HG03457 (cell line): ENCODE results near the gene CIRBP.

ENCODE experiments used
- ATAC-seq: cut with Tn5 transposase; IDR thresholded peaks from one replicate; pipeline ENCODE4 v1.9.1; 2021; ENCODE audit warnings: moderate number of reproducible peaks; ENCODE audit not compliant: unreplicated experiment

CIRBP gene

GRCh38 chr19:1254530-1255185 lies 14.5 kb upstream of the CIRBP start:
- ATAC-seq = no peak

DNA sequence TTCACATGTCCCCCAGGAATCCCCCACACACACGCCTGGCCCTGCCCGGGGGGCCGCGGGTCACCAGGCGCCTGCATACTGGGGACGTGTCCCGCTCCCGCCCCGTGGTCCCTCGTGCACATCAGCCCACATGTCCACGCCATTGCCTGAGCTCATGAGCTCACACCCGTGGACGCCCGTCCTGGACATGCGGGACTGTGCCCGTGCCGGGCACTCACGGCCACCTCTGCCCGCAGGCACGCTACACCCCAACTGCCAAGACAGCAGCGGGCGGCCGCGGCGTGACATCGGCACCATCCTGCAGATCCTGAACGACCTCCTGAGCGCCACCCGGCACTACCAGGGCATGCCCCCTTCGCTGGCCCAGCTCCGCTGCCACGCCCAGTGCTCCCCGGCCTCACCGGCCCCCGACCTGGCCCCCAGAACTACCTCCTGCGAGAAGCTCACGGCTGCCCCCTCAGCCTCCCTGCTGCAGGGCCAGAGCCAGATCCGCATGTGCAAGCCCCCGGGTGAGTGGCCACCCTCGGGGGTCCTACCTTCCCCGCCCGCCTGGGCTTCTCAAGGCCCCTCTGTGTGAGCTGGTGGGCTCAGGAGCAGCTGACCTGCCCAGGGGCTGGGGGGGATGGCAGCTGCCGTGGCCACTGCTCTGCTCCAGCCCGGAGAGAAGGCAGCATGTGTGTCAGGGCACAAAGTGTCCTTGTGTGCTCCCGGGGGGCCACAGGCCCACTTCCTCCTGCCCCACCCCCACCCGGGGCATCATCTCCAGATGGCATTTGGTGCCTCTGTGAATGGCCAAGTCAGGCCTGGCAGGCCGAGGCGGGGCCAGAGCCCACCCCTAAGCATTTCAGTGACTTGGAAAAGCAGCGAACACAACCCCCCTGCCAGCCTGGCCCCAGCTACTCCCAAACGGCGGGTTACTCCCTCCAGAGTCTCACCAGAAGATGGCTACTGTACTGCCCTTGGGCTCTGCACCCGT lies 13.7 kb upstream of the CIRBP start:
- no peak for ATAC-seq

- no peak for ATAC-seq
Observed at GRCh38 chr19:1256646-1257474, 12.3 kb upstream of the CIRBP start.

DNA sequence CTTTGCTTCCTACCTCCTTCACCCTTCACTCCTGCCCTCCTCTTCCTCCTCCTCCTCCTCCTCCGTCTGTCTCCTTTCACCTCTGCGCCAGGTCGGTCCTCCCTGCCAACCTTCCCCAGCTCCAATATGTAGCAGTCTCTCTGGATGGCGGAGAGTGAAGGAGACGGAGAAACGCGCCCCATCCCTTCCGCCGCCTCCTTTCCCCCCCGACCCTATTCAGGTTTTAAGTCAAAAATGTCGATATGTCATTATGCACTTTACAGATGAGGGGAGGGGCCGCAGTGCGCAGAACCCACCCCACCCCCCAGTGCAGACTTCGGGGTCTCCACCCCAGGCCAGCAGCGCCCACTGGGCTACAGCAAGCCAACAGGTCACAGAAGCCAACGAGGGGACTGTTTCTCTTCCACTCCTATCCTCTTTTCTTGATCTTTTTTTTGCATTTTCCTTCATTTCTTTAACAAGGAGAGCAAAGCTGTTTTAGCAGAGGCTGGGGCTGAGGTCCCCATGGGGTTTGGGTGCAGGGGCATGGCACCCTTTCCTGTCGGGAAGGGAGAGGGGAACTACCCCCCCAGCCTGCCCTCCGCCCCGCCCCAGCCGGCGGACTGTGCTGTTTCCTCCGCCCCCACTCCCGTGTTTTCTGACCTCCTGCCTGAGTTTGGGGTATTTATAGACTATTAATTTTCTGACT lies 11.5 kb upstream of the CIRBP start:
- ATAC-seq = no peak

- no peak for ATAC-seq
Observed at GRCh38 chr19:1258163-1258492, 11.0 kb upstream of the CIRBP start.

- no peak for ATAC-seq
Observed at GRCh38 chr19:1258707-1259205, 10.4 kb upstream of the CIRBP start.

DNA sequence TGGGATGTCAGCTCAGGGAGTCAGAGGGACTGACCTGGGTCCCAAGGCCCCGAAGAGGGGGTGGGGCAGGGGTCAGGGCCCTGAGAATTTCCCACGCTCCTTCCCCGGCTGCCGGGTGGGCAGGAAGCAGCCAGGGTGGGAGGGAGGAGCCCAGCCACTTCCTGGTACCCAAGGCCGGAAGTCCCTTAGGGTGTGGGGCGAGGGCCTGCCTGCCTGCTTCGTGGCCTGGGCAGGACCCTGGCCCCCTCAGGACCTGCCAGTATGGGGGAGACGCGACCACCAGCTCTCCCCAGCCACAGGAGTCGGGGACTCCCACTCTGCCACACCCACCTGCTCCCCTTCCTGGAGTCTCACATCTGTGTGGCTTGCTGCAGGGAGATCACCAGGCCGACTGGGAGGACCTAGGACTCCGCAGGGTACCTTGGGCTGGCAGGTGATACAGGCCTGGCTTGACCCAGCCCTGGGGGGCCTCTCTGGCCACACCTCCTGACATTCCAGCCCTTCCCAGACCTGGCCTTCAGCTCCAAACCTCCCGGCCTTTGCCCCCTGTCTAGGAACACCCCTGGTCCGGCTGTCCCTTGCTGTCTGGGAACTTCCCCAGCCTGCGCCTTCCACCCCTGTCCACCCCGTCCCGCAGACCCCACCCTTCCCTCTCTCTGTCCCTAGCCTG lies 9.8 kb upstream of the CIRBP start:
- ATAC-seq = no peak

GRCh38 chr19:1259876-1260748 lies 9.0 kb upstream of the CIRBP start:
- ATAC-seq = no peak

DNA sequence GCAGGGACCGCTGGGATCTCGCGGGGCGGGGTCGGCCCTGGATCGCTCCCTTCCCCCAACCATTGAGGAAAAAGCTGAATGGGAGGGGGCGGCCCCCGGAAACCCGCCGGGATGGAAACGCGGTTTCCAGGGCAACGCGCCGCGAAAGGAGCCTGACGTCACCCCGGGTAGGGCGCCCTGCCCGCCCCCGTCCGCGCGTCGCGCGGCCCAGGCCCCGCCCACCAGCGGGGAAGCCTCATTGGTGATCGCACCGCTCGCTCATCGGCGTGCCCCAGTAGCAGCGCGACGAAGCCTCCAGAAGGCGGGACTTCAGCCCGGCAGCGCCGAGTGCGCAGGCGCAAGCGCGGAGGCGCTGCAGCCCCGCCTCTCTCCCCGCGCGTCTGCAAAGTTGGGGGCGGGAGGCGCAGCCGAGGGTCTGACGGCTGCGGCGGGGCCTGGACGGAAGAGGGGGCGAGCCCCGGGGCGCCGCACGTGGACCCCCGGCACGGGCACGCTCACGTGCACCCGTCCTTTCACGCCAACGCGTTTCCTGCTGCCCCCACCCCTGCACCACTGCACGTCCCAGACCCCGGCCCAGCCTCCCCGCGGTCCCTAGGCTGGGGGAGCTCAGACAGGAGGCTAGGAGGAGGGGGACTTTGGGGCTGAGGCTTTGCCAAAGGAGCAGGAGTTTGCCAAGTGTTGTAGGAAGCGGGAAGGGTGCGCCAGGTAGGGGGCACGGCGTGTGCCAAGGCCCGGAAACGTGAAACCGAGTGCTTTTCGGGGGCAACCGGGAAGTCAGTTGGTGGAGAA lies 8.2 kb upstream of the CIRBP start:
- ATAC-seq = peak; percentile 37

- no peak for ATAC-seq
Observed at GRCh38 chr19:1261538-1261797, 7.7 kb upstream of the CIRBP start.

DNA sequence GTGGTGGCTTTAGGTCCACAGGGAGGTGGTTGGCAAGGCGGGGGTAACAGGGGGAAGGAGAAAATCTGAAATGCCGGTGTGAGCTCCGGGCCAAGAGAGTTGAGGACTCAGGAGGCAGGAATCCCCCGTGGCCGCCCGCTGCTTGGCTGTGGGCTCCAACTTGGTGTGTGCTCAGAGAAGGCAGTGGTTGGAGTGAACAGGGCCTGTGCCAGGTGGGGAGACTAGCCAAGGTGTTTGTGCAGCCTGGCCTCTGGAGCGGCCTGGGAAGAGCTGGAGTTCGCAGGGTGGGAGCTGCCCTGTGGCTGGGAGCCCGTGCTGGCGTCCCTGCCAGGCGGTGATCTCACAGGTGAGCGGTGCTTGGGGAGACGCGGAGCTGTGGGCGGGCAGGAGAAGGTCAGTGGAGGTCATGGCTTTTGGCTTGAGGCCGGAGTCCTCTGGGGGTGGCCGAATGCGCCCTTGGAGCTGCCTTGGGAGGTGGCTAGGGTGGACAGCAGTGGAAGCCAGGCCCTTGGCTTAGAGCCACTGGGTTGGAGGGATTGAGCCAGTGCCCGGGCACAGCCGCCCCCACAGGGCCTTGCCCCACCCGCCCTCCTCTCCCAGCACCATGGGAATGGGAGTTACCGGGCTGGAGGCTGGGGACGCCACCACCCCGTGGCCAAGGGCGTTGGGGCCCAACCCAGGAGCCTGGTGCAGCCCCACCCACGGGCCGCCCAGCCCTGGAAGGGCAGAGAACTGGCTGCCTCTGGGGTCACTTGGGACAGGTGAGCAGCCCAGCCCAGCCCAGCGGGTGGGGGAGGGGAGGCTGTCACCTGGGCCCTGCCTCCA lies 7.1 kb upstream of the CIRBP start:
- no peak for ATAC-seq

GRCh38 chr19:1262623-1263123 lies 6.5 kb upstream of the CIRBP start:
- ATAC-seq = no peak

DNA sequence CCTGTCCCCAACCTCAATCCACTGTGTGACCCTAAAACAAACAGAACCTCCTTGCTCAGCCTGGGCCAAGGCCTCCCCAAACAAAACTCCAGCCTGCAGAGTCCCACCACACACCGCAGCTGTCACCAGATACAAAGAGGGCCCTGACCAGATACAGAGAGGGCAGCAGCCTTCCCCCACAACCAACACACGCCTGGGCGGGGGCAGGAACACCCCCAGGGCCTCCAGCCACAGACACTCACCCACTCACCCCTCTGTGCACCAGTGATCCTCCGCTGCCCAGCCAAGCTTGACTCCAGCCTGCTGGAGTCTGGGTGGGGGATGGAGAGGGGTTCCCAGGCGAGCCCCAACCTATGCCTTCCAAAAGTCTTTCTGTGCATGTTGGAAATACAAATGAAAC lies 5.9 kb upstream of the CIRBP start:
- no peak for ATAC-seq

GRCh38 chr19:1264801-1265614 lies 4.1 kb upstream of the CIRBP start:
- no peak for ATAC-seq

GRCh38 chr19:1265615-1266128 lies 3.5 kb upstream of the CIRBP start:
- ATAC-seq = no peak

DNA sequence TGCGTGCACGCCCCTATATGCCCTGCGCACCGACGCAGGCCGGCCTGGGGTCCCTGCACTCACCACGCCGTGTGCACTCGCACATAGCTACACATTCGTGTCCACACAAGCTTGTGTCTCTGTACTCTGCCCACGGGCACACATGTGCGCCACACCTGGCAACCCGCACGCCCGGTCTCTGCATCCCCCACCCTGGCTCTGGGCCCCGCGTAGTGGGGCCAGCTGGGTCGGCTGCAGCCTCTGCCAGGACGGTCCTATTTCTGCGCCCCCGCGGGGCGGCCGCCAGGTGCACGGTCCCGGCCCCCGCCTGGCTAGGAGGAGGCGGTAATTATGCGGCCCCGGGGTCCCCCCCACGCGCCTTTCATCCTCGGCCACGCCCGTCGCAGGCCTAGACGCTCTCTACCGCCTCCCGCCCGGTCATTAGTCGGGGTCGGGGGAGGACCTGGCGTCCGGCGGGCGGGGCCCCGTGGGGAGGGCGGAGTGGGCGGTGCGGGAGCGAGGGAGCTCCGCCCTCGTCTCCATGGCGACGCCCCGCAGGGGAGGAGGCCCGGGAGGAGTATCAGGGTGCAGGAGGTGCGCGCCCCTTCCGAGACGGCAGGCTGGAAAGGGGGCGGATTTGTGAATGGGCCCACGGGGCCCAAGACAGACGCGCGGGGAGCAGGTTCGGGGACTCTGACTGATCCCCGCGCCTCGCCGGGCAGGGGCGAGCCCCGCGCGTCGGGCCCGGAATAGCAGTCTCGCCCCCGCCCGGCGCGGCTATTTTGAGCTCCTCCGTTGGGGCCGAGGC lies 2.8 kb upstream of the CIRBP start:
- peak; percentile 28 for ATAC-seq
